IMR-90 (cell line): ENCODE results near the gene TNFRSF18. TPM values are rescaled to one million over a fixed set of nuclear protein-coding genes. Genes with fewer than 3 reads are reported as not detected.
A peak's percentile ranks its signal among the peaks of the same experiment; 100 is the strongest.

ENCODE experiments used
- ATAC-seq: fragments of 200-7000 bp; cut with Tn5 transposase; 2 replicates; pipeline ENCODE4 v1.9.1; 2020; ENCODE audit warnings: low read depth, mild to moderate bottlenecking, moderate library complexity
- BruUV-seq: library from RNA; stranded (reverse); fragments of 400-500 nt; replicated peaks from 2 replicates; lab custom pipeline; 2021; lab: Mats Ljungman, UMichigan
- CTCF ChIA-PET: fragments of 300-600 bp; formaldehyde crosslinking; extraction: SDS; loops from one replicate; lab custom pipeline; 2021; ENCODE audit warnings: antibody characterized with exemption; lab: Yijun Ruan, JAX
- POLR2A ChIA-PET: fragments of 300-600 bp; sonication (Branson Sonifier 250); formaldehyde crosslinking; loops from one replicate; lab custom pipeline; 2022; ENCODE audit warnings: antibody characterized with exemption; ENCODE audit not compliant: unreplicated experiment; lab: Charles Lee
- DNase-seq: peaks from one replicate; pipeline ENCODE4 v3.0.0; 2013
- H2AFZ ChIP-seq: replicated peaks from 2 replicates; pipeline ENCODE3; 2013; ENCODE audit warnings: low read length, mild to moderate bottlenecking; ENCODE audit not compliant: poor library complexity
- H2AK5ac ChIP-seq: 2 replicates; pipeline ENCODE4 v1.6.1; 2013; ENCODE audit warnings: low read depth, low read length, inconsistent platforms
- H2AK9ac ChIP-seq: replicated peaks from 2 replicates; pipeline ENCODE3; 2013; ENCODE audit warnings: mild to moderate bottlenecking, low read depth, low read length, moderate library complexity; ENCODE audit not compliant: poor library complexity
- H2BK120ac ChIP-seq: 2 replicates; pipeline ENCODE4 v1.6.1; 2013; ENCODE audit warnings: low read depth, low read length, inconsistent platforms
- H2BK15ac ChIP-seq: 3 replicates; pipeline ENCODE4 v1.6.1; 2013; ENCODE audit warnings: low read depth, low read length, inconsistent platforms
- H2BK20ac ChIP-seq: 2 replicates; pipeline ENCODE4 v1.6.1; 2013; ENCODE audit warnings: low read depth, mild to moderate bottlenecking, inconsistent platforms, low read length, moderate library complexity
- H2BK5ac ChIP-seq: 2 replicates; pipeline ENCODE4 v1.6.1; 2013; ENCODE audit warnings: mild to moderate bottlenecking, low read depth, low read length, inconsistent platforms; ENCODE audit not compliant: poor library complexity, severe bottlenecking
- H3K14ac ChIP-seq: replicated peaks from 2 replicates; pipeline ENCODE4 v1.6.1; 2013; ENCODE audit warnings: low read depth, low read length, inconsistent platforms
- H3K18ac ChIP-seq: 2 replicates; pipeline ENCODE4 v1.6.1; 2013; ENCODE audit warnings: low read depth, low read length, control low read depth
- H3K23ac ChIP-seq: 2 replicates; pipeline ENCODE4 v1.6.1; 2013; ENCODE audit warnings: low read depth, low read length, inconsistent platforms
- H3K27ac ChIP-seq: 2 replicates; pipeline ENCODE4 v1.5.1; 2013; ENCODE audit warnings: mild to moderate bottlenecking, control low read depth, low read length; ENCODE audit not compliant: insufficient read depth
- H3K27me3 ChIP-seq: 2 replicates; pipeline ENCODE4 v1.6.1; 2013; ENCODE audit warnings: low read length; ENCODE audit not compliant: control insufficient read depth, insufficient read depth
- H3K36me3 ChIP-seq: 2 replicates; pipeline ENCODE4 v1.6.1; 2013; ENCODE audit warnings: low read length, mixed read lengths; ENCODE audit not compliant: control insufficient read depth, insufficient read depth
- H3K4ac ChIP-seq: 2 replicates; pipeline ENCODE4 v1.6.1; 2013; ENCODE audit warnings: low read depth, low read length, inconsistent platforms
- H3K4me1 ChIP-seq: 2 replicates; pipeline ENCODE4 v1.6.1; 2013; ENCODE audit warnings: low read length, mixed read lengths; ENCODE audit not compliant: control insufficient read depth, insufficient read depth
- H3K4me2 ChIP-seq: 2 replicates; pipeline ENCODE4 v1.6.1; 2013; ENCODE audit warnings: low read depth, mild to moderate bottlenecking, control low read depth, low read length, moderate library complexity
- H3K4me3 ChIP-seq: 2 replicates; pipeline ENCODE4 v1.5.1; 2013; ENCODE audit warnings: low read depth, mild to moderate bottlenecking, control low read depth, low read length, moderate library complexity; ENCODE audit not compliant: insufficient read depth
- H3K56ac ChIP-seq: 2 replicates; pipeline ENCODE4 v1.6.1; 2013; ENCODE audit warnings: low read length, inconsistent platforms; ENCODE audit not compliant: insufficient read depth; ENCODE audit errors: extremely low read depth
- H3K79me1 ChIP-seq, 2 experiments: 2 replicates each; pipeline ENCODE4 v1.6.1; 2013; ENCODE audit warnings: low read length in 2 of 2, inconsistent platforms in 1 of 2, low read depth in 1 of 2
- H3K9ac ChIP-seq: 2 replicates; pipeline ENCODE4 v1.6.1; 2013; ENCODE audit warnings: low read depth, low read length, control low read depth
- H3K9me1 ChIP-seq: 2 replicates; pipeline ENCODE4 v1.6.1; 2013; ENCODE audit warnings: low read length, inconsistent platforms; ENCODE audit not compliant: insufficient read depth
- H3K9me3 ChIP-seq: 2 replicates; pipeline ENCODE4 v1.6.1; 2013; ENCODE audit warnings: low read length; ENCODE audit not compliant: control insufficient read depth, insufficient read depth
- H4K20me1 ChIP-seq: 2 replicates; pipeline ENCODE4 v1.6.1; 2013; ENCODE audit warnings: low read length, inconsistent platforms; ENCODE audit not compliant: insufficient read depth
- H4K5ac ChIP-seq: 2 replicates; pipeline ENCODE4 v1.6.1; 2013; ENCODE audit warnings: mild to moderate bottlenecking, low read depth, low read length, control low read depth
- H4K8ac ChIP-seq, 2 experiments: 2 replicates each; pipeline ENCODE4 v1.6.1; 2013; ENCODE audit warnings: low read depth in 2 of 2, low read length in 2 of 2, control low read depth in 1 of 2, inconsistent platforms in 1 of 2
- H4K91ac ChIP-seq: 2 replicates; pipeline ENCODE4 v1.6.1; 2013; ENCODE audit warnings: low read depth, low read length, inconsistent platforms; ENCODE audit not compliant: insufficient read depth
- BHLHE40 ChIP-seq: fragments of 150-350 bp; IDR thresholded peaks from 2 replicates; pipeline ENCODE4 v1.6.1; 2016; ENCODE audit warnings: mild to moderate bottlenecking, low read depth, low read length
- CEBPB ChIP-seq: IDR thresholded peaks from 2 replicates; pipeline ENCODE4 v1.6.1; 2012; ENCODE audit warnings: low read depth, low read length, improper control_type of control experiment
- CHD1 ChIP-seq: IDR thresholded peaks from 2 replicates; pipeline ENCODE4 v1.6.1; 2012; ENCODE audit warnings: low read depth, low read length, improper control_type of control experiment
- CTCF ChIP-seq: conservative IDR thresholded peaks from 2 replicates; pipeline ENCODE4 v1.5.1; 2012; ENCODE audit warnings: mild to moderate bottlenecking, low read depth, low read length, improper control_type of control experiment
- ELK1 ChIP-seq: fragments of 150-350 bp; IDR thresholded peaks from 2 replicates; pipeline ENCODE4 v1.6.1; 2016; ENCODE audit warnings: low read depth, mild to moderate bottlenecking, low read length, moderate library complexity, borderline replicate concordance
- FOS ChIP-seq: fragments of 150-350 bp; IDR thresholded peaks from 2 replicates; pipeline ENCODE4 v1.6.1; 2016; ENCODE audit warnings: low read depth, low read length
- MAFK ChIP-seq: IDR thresholded peaks from 2 replicates; pipeline ENCODE4 v1.6.1; 2012; ENCODE audit warnings: low read depth, low read length, improper control_type of control experiment
- MAZ ChIP-seq: IDR thresholded peaks from 2 replicates; pipeline ENCODE4 v1.6.1; 2012; ENCODE audit warnings: low read depth, mild to moderate bottlenecking, low read length, improper control_type of control experiment, moderate library complexity, borderline replicate concordance
- MXI1 ChIP-seq: IDR thresholded peaks from 2 replicates; pipeline ENCODE4 v1.6.1; 2012; ENCODE audit warnings: low read depth, mild to moderate bottlenecking, low read length, moderate library complexity, borderline replicate concordance
- NFE2L2 ChIP-seq: fragments of 150-350 bp; IDR thresholded peaks from 2 replicates; pipeline ENCODE4 v1.6.1; 2016; ENCODE audit warnings: low read depth, mild to moderate bottlenecking, low read length
- POLR2A ChIP-seq: IDR thresholded peaks from 2 replicates; pipeline ENCODE4 v1.6.1; 2012; ENCODE audit warnings: mild to moderate bottlenecking, low read depth, low read length
- RAD21 ChIP-seq: IDR thresholded peaks from 2 replicates; pipeline ENCODE4 v1.6.1; 2012; ENCODE audit warnings: low read length, improper control_type of control experiment
- RCOR1 ChIP-seq: IDR thresholded peaks from 2 replicates; pipeline ENCODE4 v1.6.1; 2012; ENCODE audit warnings: mild to moderate bottlenecking, low read length, improper control_type of control experiment; ENCODE audit not compliant: insufficient replicate concordance
- RFX5 ChIP-seq: IDR thresholded peaks from 2 replicates; pipeline ENCODE4 v1.8.0; 2012; ENCODE audit warnings: low read depth, mild to moderate bottlenecking, low read length, moderate library complexity
- SMC3 ChIP-seq: fragments of 150-350 bp; IDR thresholded peaks from 2 replicates; pipeline ENCODE4 v1.6.1; 2016; ENCODE audit warnings: low read depth, mild to moderate bottlenecking, antibody characterized with exemption, low read length, moderate library complexity
- USF2 ChIP-seq: fragments of 150-350 bp; IDR thresholded peaks from 2 replicates; pipeline ENCODE4 v1.6.1; 2017; ENCODE audit warnings: mild to moderate bottlenecking, antibody characterized with exemption, low read length, low read depth
- WGBS, 2 experiments: methylation state at CpG; one replicate each; pipeline versions ENCODE4 v1.1.5 to v1.1.7; 2013; ENCODE audit warnings: missing lambda C conversion rate in 2 of 2; ENCODE audit not compliant: insufficient read length in 1 of 2; ENCODE audit errors: extremely low coverage in 2 of 2; 5-methylcytosine and 5-hydroxymethylcytosine counted together
- dilution Hi-C: fragments of 300-500 bp; cut with HindIII; formaldehyde crosslinking; loops from one replicate; pipeline ENCODE4 v1.14.3; 2018; ENCODE audit warnings: low sequenced_read_pairs; ENCODE audit not compliant: unreplicated experiment
- in situ Hi-C: fragments of 300-500 bp; cut with MboI; formaldehyde crosslinking; loops from 3 replicates; pipeline ENCODE4 v1.14.3; 2019; ENCODE audit warnings: low sequenced_read_pairs, inconsistent platforms, mixed read lengths
- intact Hi-C: fragments of 100-400 bp; cut with micrococcal nuclease; formaldehyde crosslinking; loops from 2 replicates; pipeline ENCODE4 v1.10.0; 2022
- polyA plus RNA-seq, 3 experiments: library from polyadenylated mRNA; depleted of rRNA; stranded (reverse); fragments of >200 nt; gene quantifications; 2 replicates each; pipeline ENCODE4 v1.2.3, GENCODE V29; 2012; ENCODE audit warnings: low replicate concordance in 1 of 3
- total RNA-seq: library from RNA; depleted of rRNA; stranded (reverse); fragments of >200 nt; gene quantifications from 2 replicates; pipeline ENCODE4 v1.2.3, GENCODE V29; 2012

Gene TNFRSF18
- total and polyA plus RNA-seq, 2 of the 4 experiments (the other 2 are of a cell fraction), result 0.18 to 1.0 TPM

- Histone ChIP-seq H3K4me3 (no peak overlapping the region), H2AFZ (no peak overlapping the region), H3K56ac (no peak overlapping the region), H3K4ac (no peak overlapping the region), H4K20me1 (peaks cover 8% of the 10 kb centered on the region), H4K8ac (no peak overlapping the region), H3K27ac (no peak overlapping the region), H2BK20ac (no peak overlapping the region), H3K79me1 (peaks cover 11 to 40% of the 10 kb centered on the region in 2 experiments), H4K91ac (no peak overlapping the region), H2BK120ac (no peak overlapping the region), H2AK5ac (no peak overlapping the region), H3K9me1 (peaks cover 4% of the 10 kb centered on the region), H2BK15ac (no peak overlapping the region), H3K23ac (no peak overlapping the region), H3K14ac (no peak overlapping the region), H3K4me2 (no peak overlapping the region), H2BK5ac (no peak overlapping the region), H3K27me3 (no peaks in the 10 kb centered on the region), H3K36me3 (peaks cover 61% of the 10 kb centered on the region), H3K9me3 (no peaks in the 10 kb centered on the region), H2AK9ac (peak overlapping the region; percentile 42), H3K18ac (no peak overlapping the region), H3K4me1 (peaks cover 15% of the 10 kb centered on the region), H3K9ac (no peak overlapping the region), H4K5ac (no peak overlapping the region)
- ATAC-seq (no peak), DNase-seq (no peak)
- CTCF ChIA-PET, result no interaction called here
- POLR2A ChIA-PET, result no interaction called here
- dilution Hi-C loops, result no loop called here
- no TSS peak for BruUV-seq
- no peak for TF ChIP-seq FOS
- TF ChIP-seq MAZ, result no peak
- no peak for TF ChIP-seq CHD1
- TF ChIP-seq NFE2L2, result no peak
- TF ChIP-seq RFX5, result no peak
- TF ChIP-seq MAFK, result no peak
- TF ChIP-seq SMC3, result no peak
- no peak for TF ChIP-seq MXI1
- TF ChIP-seq BHLHE40, result no peak
- TF ChIP-seq RCOR1, result no peak
- TF ChIP-seq POLR2A, result no peak
- no peak for TF ChIP-seq CEBPB
- TF ChIP-seq CTCF, result no peak
- no peak for TF ChIP-seq ELK1
- no peak for TF ChIP-seq RAD21
- no peak for TF ChIP-seq USF2
- WGBS, 2 experiments, result 97% methylated on average over 34 of the region's 50 CpGs; no CpG with 5 or more reads in 1 of the 2 experiments
- in situ Hi-C loops, result no loop called here
- intact Hi-C loops, result no loop called here
Measured at GRCh38 chr1:1253972-1254666, 47.7 kb upstream of the TNFRSF18 start.
